H1 (cell line): ENCODE data around the gene IKZF1. TPM values are rescaled to one million over a fixed set of nuclear protein-coding genes. Genes with fewer than 3 reads are reported as not detected.

ENCODE experiments used
- CBX8 ChIP-seq: fragments of 300-800, 300-1000 bp; sonication (generic); IDR thresholded peaks from 2 replicates; pipeline ENCODE4 v1.7.1; 2016; ENCODE audit warnings: low read depth, low read length, borderline replicate concordance
- E2F6 ChIP-seq: IDR thresholded peaks from 2 replicates; pipeline ENCODE4 v1.6.1; 2012; ENCODE audit warnings: inconsistent platforms
- SAP30 ChIP-seq: fragments of 300-600 bp; sonication (generic); IDR thresholded peaks from 2 replicates; pipeline ENCODE4 v1.7.1; 2012; ENCODE audit warnings: low read length, moderate library complexity, mild to moderate bottlenecking, inconsistent platforms; ENCODE audit not compliant: insufficient read depth, insufficient replicate concordance
- SUZ12 ChIP-seq: fragments of 200-600 bp; sonication (generic); IDR thresholded peaks from 2 replicates; pipeline ENCODE4 v1.6.1; 2012; ENCODE audit warnings: mild to moderate bottlenecking, inconsistent platforms, low read length, moderate library complexity, mixed read lengths
- polyA plus RNA-seq, 7 experiments: library from polyadenylated mRNA; depleted of rRNA in 3 of 7; stranded (reverse) in 5 of 7; unstranded in 2 of 7; fragments of >200 nt in 5 of 7; fragments of 200-250 nt in 2 of 7; gene quantifications; 1 replicate in 5 of 7; 2 replicates in 1 of 7; 4 replicates in 1 of 7; pipeline versions ENCODE4 v1.2.1 to v1.2.3, GENCODE V29; 2011 to 2013; ENCODE audit warnings: missing spikeins in 2 of 7, mixed read lengths in 2 of 7
- total RNA-seq: library from RNA; stranded (reverse); fragmentation: NEBNext Ultra II Directional; extraction: Animal tissue kit (Norgen Biotek cat#: 25700); gene quantifications from 2 replicates; pipeline ENCODE4 v1.2.1, GENCODE V29; 2021

The IKZF1 gene
- total and polyA plus RNA-seq, 2 of the 8 experiments (the other 6 are each of a cell fraction or from before 2014, with no cell fraction given) = 0.74 to 1.5 TPM

- TF ChIP-seq SAP30 (no peak), E2F6 (no peak), CBX8 (no peak), SUZ12 (no peak)
These were observed 62.6 kb downstream of the IKZF1 start (continued) for GRCh38 chr7:50367100-50367499.
